COLO668 (cell line): ENCODE data around the gene GGCX.

Experiments
- DNase-seq: peaks from one replicate; lab custom pipeline; 2025; ENCODE audit not compliant: unreplicated experiment; lab: John Stamatoyannopoulos, UW

GGCX gene

DNA sequence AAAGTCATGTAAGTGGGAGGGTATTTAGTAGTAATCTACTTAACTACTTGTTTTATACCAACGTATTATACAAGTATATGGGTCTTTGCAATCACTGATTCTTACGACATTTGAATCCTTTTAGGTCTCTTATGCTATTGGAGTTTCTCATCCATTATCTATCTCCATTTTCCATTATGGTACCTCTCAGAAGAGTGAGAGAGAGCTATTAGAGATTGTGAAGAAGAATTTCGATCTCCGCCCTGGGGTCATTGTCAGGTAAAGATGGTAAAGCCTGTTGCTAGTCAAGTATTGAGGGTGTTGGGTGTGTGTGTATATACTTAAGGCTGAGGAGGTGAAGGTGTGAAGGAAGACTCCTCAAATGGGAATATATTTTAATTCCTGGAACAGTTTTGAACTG lies 18.5 kb downstream of the GGCX start:
- no peak for DNase-seq

DNA sequence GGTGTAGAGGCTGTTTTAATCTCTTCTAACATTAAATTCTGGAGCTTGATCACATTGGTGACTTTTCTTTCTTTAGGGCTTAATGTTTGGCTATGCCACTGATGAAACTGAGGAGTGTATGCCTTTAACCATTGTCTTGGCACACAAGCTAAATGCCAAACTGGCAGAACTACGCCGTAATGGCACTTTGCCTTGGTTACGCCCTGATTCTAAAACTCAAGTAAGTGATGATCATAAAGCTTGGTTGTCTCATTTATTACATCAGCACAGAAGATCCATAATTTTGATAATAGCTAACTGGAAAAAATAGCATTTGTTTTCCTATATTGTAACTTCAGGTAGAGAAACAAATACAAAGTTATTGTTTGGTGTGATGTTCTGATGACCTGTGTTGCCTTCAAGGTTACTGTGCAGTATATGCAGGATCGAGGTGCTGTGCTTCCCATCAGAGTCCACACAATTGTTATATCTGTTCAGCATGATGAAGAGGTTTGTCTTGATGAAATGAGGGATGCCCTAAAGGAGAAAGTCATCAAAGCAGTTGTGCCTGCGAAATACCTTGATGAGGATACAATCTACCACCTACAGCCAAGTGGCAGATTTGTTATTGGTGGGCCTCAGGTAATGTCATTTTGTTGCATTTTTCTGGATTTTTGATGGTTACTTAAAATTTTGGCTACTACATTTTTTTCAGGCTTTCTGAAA lies 19.4 kb downstream of the GGCX start:
- no peak for DNase-seq

DNA sequence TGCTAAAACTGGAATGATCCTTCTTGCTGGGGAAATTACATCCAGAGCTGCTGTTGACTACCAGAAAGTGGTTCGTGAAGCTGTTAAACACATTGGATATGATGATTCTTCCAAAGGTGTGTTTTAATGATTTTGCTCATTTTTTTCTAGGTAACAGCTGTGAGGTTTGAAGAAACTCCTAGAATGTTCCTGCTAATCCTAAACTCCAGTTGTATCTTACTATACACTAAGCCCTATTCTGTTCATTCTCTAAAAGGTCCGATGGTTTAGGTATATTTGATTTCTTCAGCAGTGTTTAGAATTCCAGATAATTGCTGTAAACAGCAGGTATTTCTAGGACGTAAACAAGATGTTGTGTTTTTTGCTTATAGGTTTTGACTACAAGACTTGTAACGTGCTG lies 20.0 kb downstream of the GGCX start:
- DNase-seq = no peak

DNA sequence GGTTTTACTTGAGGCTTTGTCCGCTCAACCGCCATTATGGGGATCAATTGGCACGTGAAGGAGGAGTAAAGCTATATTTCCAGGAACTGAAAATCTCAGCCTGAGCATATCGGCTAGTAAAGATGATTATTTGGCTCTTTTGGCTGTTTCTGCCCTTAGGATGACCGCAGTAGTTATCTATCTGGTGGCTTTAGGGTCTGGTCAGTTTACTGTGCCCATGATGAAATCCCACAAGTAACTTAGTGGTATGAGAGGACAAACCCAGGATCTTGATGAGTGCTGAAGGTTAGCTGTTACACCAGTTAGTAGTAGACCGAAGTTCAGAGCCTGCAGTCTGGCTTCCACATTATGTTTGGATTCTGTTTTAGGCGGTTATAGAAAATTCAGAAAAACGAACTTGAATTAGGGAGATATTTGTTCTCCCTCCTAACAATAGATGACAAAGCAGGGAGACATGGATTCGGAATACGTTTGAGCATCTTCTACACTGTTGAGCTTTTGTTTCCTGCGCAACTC lies 21.1 kb downstream of the GGCX start:
- DNase-seq = no peak

DNA sequence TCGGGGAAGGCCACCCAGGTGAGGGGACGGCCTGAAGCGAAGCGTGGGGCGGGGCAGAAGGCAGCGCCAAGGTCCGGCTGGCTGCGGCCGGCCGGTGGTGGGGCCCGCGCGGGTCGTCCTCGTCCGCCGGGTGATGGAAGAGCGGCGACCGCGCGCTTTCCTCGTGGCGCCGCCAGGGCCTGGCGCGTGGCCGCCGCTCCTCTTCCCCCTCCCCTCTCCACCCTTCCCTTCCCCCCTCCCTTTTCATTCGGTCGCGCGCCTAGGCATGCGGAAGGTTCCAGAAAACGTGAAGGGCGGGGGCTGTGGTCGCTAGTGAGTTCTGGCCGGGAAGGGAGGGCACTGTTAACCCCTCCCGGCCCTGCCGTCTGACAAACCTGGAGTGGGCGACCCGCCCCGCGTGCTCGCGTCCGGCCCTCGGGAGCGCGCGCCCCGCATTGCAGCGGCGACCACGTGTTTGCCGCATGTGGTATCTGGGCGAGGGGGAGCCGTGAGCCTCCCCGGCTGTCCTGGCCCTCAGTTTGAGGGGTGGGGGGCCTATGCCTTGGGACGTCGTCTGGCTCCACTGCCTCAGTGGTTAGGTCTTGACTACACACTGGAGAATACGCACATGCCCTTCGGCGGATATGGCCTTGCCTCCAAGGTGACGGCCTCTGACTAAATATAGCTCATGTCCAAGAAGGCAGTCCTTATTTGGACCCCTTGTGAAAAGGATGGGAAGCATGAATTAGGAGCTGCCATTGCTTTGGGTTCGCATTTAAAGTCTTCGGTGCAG lies 21.7 kb downstream of the GGCX start:
- peak; percentile 78 for DNase-seq

DNA sequence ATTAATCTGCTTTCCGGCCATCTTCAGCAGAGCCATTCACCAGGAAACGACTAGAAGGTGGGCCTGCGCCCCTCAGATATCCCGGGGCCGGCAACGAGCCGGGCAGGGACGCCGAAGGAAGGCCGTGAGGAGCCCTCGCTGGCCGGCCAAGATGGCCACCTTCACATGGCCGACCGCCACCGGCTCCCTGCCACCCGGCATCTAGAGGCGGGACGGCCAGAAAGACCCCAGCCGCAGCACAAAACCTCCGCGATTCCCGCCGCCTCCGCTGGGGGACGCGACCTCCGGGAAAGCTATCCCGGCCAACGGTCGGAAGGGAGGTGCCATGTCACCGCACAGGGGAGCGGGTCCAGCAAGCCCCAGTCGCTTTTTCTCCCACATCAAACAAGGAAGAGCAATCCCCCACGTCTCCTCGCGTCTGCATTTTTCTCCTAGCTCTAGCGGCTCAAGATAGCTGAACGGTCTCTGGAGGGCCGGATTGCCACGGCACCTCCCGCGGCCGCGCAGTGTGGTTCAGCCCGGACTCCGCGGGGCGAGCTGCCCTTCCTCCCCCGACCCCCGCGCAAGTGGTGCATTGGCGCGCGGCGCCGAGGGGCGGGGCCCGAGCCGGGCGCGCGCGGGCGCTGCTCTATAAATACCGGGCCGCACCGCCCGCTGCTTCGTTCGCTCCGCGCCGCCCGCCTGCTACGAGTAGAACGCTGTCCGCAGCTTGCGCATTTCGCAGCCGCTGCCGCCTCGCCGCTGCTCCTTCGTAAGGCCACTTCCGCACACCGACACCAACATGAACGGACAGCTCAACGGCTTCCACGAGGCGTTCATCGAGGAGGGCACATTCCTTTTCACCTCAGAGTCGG lies 22.6 kb downstream of the GGCX start, which contains the start of gene MAT2A:
Gene MAT2A, plus strand, starts transcription at position 662 of the 854 bp plus-strand sequence. Its CDS starts 120 bp downstream, at position 782.
- DNase-seq = peak; percentile 95

DNA sequence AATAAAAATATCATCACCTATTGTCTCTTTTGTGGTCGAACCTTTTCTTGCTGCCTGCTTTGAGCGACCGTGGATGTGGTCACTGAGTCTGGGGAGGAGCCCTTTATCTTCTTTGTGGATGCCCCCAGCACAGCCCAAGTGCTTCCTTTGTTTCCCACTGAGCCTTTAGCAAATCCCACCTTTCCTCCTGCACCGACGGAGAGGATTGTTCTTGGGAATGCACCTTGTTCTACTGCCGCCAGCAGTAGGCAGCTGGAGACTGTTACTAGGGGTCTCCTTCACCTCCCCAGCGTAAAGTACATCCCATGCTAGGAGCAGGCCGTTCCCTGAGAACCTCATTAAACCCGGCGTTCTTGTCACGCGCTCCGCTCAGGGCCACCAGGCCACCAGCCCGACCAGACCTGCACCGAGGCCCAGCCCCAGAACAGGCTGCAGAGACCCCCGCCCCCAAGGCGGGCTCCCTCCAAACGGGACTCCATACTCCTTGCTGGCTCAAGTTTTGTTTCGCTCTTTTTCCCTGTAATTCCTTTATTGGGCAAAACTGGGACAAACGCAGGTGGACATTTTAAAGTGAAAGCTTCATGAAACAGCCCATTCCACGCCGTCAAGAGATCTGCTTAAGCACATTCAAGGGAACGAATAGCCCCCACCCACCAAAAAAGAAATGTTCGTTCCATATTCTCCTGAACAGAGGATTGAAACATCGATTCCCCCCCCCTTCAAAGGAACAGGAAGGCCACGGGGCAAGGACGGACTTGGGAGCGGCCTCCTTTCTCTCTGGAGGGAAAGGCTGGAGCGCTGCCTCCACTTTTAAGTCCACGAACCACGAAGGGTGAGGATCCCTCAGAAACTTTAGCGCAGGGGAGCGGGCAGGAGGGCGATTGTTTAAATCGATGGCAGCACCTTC lies 23.4 kb downstream of the GGCX start:
- DNase-seq = peak; percentile 63

DNA sequence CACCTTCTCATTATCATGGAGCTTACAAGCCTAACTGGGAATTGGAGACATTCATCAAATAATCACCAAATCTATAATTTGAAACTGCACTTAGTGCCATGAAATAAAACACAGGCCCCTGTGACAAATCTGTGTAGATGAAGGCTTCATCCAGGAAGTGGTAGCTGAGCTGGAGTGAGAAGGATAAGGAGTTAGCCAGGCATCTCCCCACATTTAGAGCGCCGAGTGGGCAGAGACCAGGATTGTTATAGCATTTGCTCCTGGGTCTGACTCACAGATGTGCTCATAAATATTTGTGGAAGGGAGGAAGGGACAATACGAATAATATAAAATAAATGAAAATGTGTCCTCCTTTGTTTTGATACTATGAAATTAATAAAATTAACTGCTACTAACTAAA lies 24.8 kb downstream of the GGCX start:
- DNase-seq = no peak

DNA sequence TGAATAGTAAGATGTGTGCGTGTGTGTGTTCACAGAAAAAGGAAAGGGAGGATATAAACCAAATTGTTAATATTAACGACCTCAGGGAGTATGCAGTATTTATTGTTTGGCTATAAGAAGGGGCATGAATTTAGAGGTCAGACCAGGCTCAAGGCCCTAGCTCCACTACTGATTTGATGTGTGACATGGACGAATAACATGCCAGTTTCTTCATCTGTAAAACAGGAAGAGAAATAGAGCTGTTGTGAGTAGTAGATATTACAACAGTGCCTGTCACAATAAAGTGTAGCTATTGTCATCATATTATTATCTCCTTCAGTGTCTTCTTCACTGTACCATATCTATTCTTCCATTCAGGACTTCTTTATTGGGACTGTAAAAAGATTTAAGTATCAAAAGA lies 26.4 kb downstream of the GGCX start:
- DNase-seq = no peak

DNA sequence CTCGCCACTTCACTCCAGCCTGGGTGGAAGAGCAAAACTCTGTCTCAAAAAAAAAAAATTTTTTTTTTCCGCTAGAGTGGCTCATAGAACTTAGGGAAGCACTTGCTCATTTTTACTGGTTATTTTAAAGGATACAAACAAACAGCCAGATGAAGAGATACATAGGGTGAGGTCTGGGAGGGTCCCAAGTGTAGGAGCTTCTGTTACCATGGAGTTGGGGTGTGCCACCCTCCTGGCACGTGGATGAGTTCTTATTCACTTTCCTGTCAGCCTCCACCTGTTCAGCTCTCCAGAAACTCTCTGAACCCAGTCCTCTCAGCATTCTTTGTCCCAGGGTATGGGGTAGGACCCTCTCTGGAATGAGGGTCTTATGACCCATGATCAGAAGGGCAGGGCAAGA lies 27.2 kb downstream of the GGCX start:
- DNase-seq = no peak

DNA sequence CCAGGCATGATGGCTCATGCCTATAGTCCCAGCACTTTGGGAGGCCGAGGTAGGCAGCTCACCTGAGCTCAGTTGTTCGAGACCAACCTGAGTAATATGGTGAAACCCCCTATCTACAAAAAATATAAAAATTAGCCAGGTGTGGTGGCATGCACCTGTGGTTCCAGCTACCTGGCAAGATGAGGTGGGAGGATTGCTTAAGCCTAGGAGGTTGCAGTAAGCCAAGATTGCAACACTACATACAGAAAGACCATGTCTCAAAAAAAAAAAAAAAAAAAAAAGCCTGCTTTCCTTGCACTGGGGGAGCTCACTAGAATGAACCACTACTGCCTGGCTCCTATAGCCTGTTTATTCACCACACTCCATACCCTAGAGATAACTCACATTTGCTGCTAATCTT lies 29.7 kb downstream of the GGCX start:
- DNase-seq = no peak

DNA sequence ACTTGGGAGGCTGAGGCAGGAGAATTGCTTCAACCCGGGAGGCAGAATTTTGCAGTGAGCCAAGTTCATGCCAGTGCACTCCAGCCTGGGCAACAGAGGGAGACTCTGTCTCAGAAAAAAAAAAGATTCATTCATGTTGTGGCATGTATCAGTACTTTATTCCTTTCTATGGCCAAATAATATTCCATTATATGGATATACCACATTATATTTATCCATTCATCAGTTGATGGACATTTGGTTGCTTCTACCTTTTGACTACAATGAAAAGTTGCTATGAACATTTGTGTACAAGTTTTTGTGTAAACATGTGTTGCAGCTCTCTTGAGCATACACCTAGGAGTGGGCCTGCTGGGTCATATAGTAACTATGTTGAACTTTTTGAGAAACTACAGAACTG lies 31.5 kb downstream of the GGCX start:
- no peak for DNase-seq

DNA sequence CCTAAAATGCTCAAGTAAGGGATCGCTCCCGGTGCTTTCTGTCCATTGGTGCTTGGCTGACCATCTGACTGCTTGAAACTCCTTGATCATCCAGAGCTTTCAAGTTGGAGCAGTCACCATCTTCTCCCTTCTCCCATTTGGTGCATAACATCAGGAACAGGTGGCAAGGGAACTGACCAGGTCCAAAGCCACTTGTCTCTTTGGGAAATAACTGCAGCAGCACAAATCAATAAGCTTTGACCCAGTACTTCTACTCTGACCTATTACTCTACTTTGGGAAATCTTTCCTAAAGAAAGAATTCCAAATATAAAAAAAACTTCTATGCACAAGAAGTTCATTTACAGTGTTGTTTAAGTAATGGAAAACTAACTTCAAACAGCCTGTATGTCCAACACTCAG lies 32.9 kb downstream of the GGCX start:
- no peak for DNase-seq

DNA sequence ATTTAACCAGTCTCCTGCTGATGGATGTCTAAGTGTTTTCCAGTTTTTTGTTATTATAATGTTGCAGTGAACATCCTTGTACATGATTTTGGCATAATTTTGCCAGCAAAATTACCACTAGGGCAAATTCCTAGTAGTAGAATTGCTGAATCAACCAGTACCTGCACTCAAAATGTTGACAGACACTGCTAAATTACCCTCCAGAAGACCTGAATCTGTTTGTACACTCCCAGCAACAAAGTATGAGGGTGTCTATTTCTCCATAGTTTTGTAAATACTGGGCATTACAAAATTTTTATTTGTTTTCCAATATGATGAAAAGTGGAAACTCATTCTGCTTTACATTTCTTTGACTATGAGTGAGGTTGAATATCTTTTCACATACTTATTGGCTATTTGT lies 33.5 kb downstream of the GGCX start:
- DNase-seq = no peak

DNA sequence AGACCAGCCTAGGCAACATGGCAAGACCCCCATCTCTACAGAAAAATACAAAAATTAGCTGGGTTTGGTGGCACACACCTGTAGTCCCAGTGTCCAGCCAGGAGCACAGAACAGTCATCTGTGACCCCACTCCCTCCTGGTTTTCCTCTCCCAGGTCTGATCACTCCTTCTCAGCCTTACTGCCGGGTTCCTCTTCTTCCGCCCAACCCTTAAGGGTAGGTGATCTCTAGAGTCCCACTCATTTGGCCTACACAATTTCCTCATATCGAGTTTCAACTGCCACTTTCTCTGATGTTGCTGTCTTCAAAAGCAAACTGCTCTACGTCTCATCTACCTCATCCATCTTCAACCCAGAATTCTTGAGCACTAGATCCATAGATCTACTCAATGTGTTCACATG lies 35.7 kb downstream of the GGCX start:
- no peak for DNase-seq

DNA sequence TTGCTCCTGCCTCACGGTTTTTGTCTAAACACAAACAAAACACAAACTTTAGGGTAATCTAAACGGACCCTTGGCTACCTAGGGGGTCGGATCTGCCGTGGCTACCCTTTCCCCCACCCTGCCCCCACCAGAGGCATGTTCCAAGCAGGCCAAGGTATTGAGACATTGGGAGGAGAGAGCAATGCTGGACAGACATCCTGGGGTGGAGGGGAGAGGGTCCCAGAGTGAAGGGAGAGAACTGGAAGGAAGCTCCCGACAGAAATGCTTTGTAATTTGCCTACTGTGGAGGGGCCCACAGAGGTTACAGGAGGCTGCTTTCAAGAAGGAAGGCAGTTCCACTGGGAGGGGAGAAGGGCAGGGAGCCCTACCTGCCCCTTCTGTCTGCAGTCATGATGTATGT lies 36.3 kb downstream of the GGCX start:
- no peak for DNase-seq

DNA sequence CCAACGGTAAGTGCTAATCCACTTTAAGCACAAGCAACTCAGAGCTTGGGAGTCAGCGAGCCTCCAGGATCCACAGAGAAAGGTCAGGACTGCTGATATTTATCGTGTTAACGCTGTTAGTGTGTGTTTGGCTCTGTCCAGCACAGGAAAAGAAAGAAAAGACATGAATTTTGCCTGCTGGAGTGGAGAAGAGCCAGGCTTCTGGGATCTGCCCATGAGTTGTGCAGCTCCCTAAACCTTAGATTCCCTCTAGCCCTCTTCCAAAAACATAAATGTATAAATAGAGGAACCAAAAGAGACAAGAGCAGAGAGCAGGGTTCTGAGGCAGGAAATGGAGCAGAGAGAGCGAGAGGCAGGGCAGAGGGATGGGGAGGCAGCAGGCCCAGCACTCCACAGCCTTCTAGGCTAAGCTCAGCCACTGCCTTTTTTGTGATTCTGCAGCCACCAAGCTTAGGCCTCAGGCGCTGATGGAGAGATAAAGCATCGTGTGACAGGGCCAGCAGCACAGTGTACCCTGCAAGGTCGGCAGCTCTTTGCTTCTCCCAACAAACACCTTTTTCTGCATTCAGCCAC lies 36.9 kb downstream of the GGCX start:
- no peak for DNase-seq

DNA sequence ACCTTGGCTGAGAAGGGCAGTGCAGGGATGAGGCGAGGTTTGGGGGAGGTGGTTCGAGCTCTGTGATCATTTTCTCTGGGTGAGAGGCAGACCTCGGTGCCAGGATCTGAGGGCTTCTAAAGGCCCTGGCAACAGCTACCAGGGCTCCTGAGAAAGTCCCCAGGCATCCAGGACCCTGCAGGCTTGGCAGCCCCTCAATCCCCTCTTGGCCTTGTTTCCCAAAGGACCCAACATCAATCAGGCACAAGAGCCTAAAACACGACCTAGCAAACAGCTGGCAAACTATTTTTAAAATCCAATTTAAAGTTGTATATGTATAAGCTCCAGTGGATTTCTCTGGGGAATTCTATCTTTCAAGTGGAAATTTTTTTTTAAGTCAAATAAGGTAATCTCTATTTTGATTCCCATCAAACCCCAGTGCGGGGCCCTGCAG lies 37.4 kb downstream of the GGCX start:
- no peak for DNase-seq

DNA sequence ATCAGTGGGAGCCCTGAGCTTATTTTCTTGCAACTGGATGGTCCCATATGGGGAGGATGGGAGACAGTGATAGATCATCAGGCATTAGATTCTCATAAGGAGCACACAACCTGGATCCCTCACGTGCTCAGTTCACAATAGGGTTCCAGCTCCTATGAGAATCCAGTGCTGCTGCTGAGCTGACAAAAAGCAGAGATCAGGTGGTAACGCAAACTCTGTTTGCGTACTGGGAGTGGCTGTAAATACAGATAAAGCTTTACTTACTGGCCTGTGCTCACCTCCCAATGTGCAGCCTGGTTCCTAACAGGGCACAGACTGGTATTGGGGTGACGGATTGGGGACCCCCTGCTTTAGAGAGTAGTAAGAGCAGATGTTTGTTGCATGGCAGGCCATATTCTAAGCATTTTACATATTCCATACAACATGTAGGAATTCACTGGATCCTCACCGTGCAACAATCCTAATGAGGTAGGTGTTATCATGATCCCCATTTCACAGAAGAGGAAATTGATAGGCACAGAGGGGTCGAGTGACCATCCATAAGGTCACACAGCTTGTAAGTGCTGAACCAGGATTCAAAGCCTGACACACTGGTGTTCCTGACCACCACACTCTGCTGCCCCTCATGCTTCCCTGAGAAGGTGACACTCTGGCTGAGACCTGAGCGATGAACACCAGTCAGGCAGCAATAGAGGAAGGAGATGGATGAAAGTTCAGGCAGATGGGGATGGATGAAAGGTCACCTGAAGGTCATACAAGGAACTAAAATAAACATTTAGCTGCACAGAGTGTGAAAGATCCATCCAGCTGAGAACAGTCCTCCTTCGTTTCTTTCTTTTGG lies 38.0 kb downstream of the GGCX start:
- DNase-seq = peak; percentile 35
